HepG2 (cell line): ENCODE measurements around the gene GPX1. TPM values are rescaled to one million over a fixed set of nuclear protein-coding genes. Genes with fewer than 3 reads are reported as not detected.

ENCODE experiments used
- AGO1 ChIP-seq: fragments of 200-400 bp; formaldehyde crosslinking; IDR thresholded peaks from 2 replicates; pipeline ENCODE4 v1.6.1; 2017; ENCODE audit warnings: mild to moderate bottlenecking, low read depth, low read length, moderate library complexity; ENCODE audit not compliant: poor library complexity, severe bottlenecking
- CREM ChIP-seq, 2 experiments: sonication (generic) in 1 of 2; formaldehyde crosslinking in 1 of 2; IDR thresholded peaks; 2 replicates each; pipeline versions ENCODE4 v1.4.0 to v1.6.1; 2016 to 2020; ENCODE audit warnings: antibody characterized with exemption in 1 of 2, mild to moderate bottlenecking in 1 of 2, missing genetic modification reagents in 1 of 2
- DPF2 ChIP-seq: sonication (generic); formaldehyde crosslinking; IDR thresholded peaks from 2 replicates; pipeline ENCODE4 v1.4.0; 2020; ENCODE audit warnings: mild to moderate bottlenecking, low read depth, missing genetic modification reagents, borderline replicate concordance
- GTF2F1 ChIP-seq: fragments of 150-350 bp; IDR thresholded peaks from 2 replicates; pipeline ENCODE4 v1.6.1; 2014; ENCODE audit warnings: low read length
- IKZF1 ChIP-seq: fragments of 450-650 bp; IDR thresholded peaks from 2 replicates; pipeline ENCODE4 v1.7.1; 2016
- RORA ChIP-seq: sonication (generic); formaldehyde crosslinking; IDR thresholded peaks from 2 replicates; pipeline ENCODE4 v1.5.0; 2020; ENCODE audit warnings: mild to moderate bottlenecking, missing genetic modification reagents, moderate library complexity
- SCMH1 ChIP-seq: sonication (generic); formaldehyde crosslinking; IDR thresholded peaks from 2 replicates; pipeline ENCODE4 v1.9.0; 2021; ENCODE audit warnings: missing genetic modification reagents, mild to moderate bottlenecking, borderline replicate concordance
- SMAD3 ChIP-seq: sonication (generic); formaldehyde crosslinking; IDR thresholded peaks from 2 replicates; pipeline ENCODE4 v1.4.0; 2020; ENCODE audit warnings: missing genetic modification reagents
- SOX5 ChIP-seq: IDR thresholded peaks from 2 replicates; pipeline ENCODE4 v1.6.1; 2016; ENCODE audit warnings: borderline replicate concordance
- TBP ChIP-seq: sonication (generic); formaldehyde crosslinking; IDR thresholded peaks from 2 replicates; pipeline ENCODE4 v1.5.0; 2020; ENCODE audit warnings: missing genetic modification reagents
- TBX3 ChIP-seq: fragments of 450-650 bp; IDR thresholded peaks from 2 replicates; pipeline ENCODE4 v1.6.1; 2017; ENCODE audit warnings: antibody characterized with exemption, mild to moderate bottlenecking, inconsistent platforms, borderline replicate concordance
- ZNF274 ChIP-seq: sonication (generic); formaldehyde crosslinking; IDR thresholded peaks from 2 replicates; pipeline ENCODE4 v1.5.1; 2020; ENCODE audit warnings: mild to moderate bottlenecking, missing genetic modification reagents
- ZNF34 ChIP-seq: sonication (generic); formaldehyde crosslinking; IDR thresholded peaks from 2 replicates; pipeline ENCODE4 v1.4.0; 2020; ENCODE audit warnings: mild to moderate bottlenecking, missing genetic modification reagents, borderline replicate concordance
- ZNF558 ChIP-seq: sonication (generic); formaldehyde crosslinking; IDR thresholded peaks from 2 replicates; pipeline ENCODE4 v1.9.0; 2022; ENCODE audit warnings: mild to moderate bottlenecking, missing genetic modification reagents, borderline replicate concordance
- ZNF598 ChIP-seq: sonication (generic); formaldehyde crosslinking; IDR thresholded peaks from 2 replicates; pipeline ENCODE4 v1.5.1; 2020; ENCODE audit warnings: mild to moderate bottlenecking, missing genetic modification reagents, borderline replicate concordance
- ZNF607 ChIP-seq: sonication (generic); formaldehyde crosslinking; IDR thresholded peaks from 2 replicates; pipeline ENCODE4 v1.5.1; 2020; ENCODE audit warnings: missing genetic modification reagents, mild to moderate bottlenecking, borderline replicate concordance
- ZSCAN31 ChIP-seq: sonication (generic); formaldehyde crosslinking; IDR thresholded peaks from 2 replicates; pipeline ENCODE4 v1.5.0; 2020; ENCODE audit warnings: low read depth, mild to moderate bottlenecking, missing genetic modification reagents
- ZZZ3 ChIP-seq: sonication (generic); formaldehyde crosslinking; IDR thresholded peaks from 2 replicates; pipeline ENCODE4 v1.4.0; 2020; ENCODE audit warnings: missing genetic modification reagents, mild to moderate bottlenecking, borderline replicate concordance
- polyA plus RNA-seq, 8 experiments: library from polyadenylated mRNA; depleted of rRNA in 3 of 8; stranded (reverse) in 7 of 8; unstranded in 1 of 8; fragments of >200 nt; fragmentation: Illumina TruSeq in 4 of 8; extraction: Trizol in 4 of 8; gene quantifications; 2 replicates each; pipeline versions ENCODE4 v1.2.1 to v1.2.3, GENCODE V29; 2011 to 2016; ENCODE audit warnings: low read depth in 4 of 8, missing spikeins in 1 of 8, mixed read lengths in 1 of 8; ENCODE audit not compliant: insufficient read depth in 1 of 8
- total RNA-seq, 5 experiments: library from RNA; depleted of rRNA; stranded (reverse); fragments of >200 nt; fragmentation: Illumina TruSeq; extraction: Trizol; gene quantifications; 2 replicates each; pipeline ENCODE4 v1.2.3, GENCODE V29; 2016; ENCODE audit warnings: low read depth in 1 of 5
- TF ChIP-seq, protein P1 (sequence below): sonication (generic); formaldehyde crosslinking; IDR thresholded peaks from 2 replicates; pipeline ENCODE4 v1.8.1; 2023; ENCODE audit warnings: missing genetic modification reagents, mild to moderate bottlenecking, borderline replicate concordance
- TF ChIP-seq, protein P2 (sequence below): sonication (generic); formaldehyde crosslinking; IDR thresholded peaks from 2 replicates; pipeline ENCODE4 v1.5.0; 2020; ENCODE audit warnings: missing genetic modification reagents
- TF ChIP-seq, protein P3 (sequence below): sonication (generic); formaldehyde crosslinking; IDR thresholded peaks from 2 replicates; pipeline ENCODE4 v1.5.0; 2020; ENCODE audit warnings: mild to moderate bottlenecking, missing genetic modification reagents, borderline replicate concordance

The GPX1 gene
- total and polyA plus RNA-seq, 2 of the 13 experiments (the other 11 are each of a cell fraction or from before 2014, with no cell fraction given): 149 to 168 TPM

DNA sequence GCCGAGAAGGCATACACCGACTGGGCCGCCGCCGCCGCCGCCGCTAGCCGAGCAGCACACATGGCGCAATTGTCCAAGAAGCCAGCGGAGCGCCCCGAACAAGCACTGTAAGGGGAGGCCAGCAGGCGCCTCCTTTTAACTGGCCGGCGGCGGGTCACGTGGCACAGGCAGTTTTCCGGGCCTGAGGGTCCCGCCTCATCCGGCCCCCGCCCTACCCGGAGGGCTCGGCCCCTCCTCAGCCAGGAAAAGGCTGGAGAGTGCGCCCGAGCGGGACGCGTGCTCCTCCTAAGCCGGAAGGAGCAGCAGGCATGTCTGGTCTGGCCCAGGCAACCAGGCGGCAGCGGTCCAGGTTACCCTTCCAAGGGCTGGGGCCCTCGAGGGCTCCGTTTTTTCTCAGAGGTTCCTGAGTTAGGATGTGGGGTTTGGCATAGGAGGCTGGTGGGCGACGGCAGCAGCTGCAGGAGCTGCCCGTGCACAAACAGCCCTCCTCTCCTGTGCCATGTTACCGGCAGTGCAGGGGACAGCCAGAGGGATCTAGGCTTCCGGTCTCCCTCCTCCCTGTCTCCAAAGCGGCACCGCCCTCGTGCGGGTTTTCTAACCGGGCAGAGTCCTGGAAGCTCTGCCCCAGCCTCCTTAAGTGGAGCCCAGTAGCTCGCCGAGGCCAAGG is at the start of gene GPX1 (continued):
- peak; percentile 88 for TF ChIP-seq ZSCAN31 (CRISPR knock-in tag)
- no peak for TF ChIP-seq CREM (IDR thresholded peaks at IDR 0.05)
- TF ChIP-seq CREM (CRISPR knock-in tag; IDR thresholded peaks at IDR 0.05): no peak
- 0 out of 2 replicates have a peak, but pooled peaks have one; percentile 3 for TF ChIP-seq GTF2F1
- TF ChIP-seq IKZF1: no peak
- TF ChIP-seq ZNF598 (CRISPR knock-in tag): no peak; the same call in 1 of the 2 replicates
- TF ChIP-seq RORA (CRISPR knock-in tag): no peak
- TF ChIP-seq, protein P1, sequence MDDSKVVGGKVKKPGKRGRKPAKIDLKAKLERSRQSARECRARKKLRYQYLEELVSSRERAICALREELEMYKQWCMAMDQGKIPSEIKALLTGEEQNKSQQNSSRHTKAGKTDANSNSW: no peak
- TF ChIP-seq TBX3: no peak
- no peak for TF ChIP-seq SCMH1 (CRISPR knock-in tag)
- TF ChIP-seq SOX5: peak; percentile 70
- peak; percentile 90 for TF ChIP-seq ZNF607 (CRISPR knock-in tag)
- no peak for TF ChIP-seq ZNF34 (CRISPR knock-in tag)
- TF ChIP-seq ZNF274 (CRISPR knock-in tag): no peak; the same call in 1 of the 2 replicates
- TF ChIP-seq, protein P2, sequence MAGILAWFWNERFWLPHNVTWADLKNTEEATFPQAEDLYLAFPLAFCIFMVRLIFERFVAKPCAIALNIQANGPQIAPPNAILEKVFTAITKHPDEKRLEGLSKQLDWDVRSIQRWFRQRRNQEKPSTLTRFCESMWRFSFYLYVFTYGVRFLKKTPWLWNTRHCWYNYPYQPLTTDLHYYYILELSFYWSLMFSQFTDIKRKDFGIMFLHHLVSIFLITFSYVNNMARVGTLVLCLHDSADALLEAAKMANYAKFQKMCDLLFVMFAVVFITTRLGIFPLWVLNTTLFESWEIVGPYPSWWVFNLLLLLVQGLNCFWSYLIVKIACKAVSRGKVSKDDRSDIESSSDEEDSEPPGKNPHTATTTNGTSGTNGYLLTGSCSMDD (CRISPR knock-in tag): no peak
- TF ChIP-seq ZZZ3 (CRISPR knock-in tag): 0 out of 2 replicates have a peak, but pooled peaks have one; percentile 58
- TF ChIP-seq DPF2 (CRISPR knock-in tag): no peak
- TF ChIP-seq TBP (CRISPR knock-in tag): no peak
- TF ChIP-seq, protein P3, sequence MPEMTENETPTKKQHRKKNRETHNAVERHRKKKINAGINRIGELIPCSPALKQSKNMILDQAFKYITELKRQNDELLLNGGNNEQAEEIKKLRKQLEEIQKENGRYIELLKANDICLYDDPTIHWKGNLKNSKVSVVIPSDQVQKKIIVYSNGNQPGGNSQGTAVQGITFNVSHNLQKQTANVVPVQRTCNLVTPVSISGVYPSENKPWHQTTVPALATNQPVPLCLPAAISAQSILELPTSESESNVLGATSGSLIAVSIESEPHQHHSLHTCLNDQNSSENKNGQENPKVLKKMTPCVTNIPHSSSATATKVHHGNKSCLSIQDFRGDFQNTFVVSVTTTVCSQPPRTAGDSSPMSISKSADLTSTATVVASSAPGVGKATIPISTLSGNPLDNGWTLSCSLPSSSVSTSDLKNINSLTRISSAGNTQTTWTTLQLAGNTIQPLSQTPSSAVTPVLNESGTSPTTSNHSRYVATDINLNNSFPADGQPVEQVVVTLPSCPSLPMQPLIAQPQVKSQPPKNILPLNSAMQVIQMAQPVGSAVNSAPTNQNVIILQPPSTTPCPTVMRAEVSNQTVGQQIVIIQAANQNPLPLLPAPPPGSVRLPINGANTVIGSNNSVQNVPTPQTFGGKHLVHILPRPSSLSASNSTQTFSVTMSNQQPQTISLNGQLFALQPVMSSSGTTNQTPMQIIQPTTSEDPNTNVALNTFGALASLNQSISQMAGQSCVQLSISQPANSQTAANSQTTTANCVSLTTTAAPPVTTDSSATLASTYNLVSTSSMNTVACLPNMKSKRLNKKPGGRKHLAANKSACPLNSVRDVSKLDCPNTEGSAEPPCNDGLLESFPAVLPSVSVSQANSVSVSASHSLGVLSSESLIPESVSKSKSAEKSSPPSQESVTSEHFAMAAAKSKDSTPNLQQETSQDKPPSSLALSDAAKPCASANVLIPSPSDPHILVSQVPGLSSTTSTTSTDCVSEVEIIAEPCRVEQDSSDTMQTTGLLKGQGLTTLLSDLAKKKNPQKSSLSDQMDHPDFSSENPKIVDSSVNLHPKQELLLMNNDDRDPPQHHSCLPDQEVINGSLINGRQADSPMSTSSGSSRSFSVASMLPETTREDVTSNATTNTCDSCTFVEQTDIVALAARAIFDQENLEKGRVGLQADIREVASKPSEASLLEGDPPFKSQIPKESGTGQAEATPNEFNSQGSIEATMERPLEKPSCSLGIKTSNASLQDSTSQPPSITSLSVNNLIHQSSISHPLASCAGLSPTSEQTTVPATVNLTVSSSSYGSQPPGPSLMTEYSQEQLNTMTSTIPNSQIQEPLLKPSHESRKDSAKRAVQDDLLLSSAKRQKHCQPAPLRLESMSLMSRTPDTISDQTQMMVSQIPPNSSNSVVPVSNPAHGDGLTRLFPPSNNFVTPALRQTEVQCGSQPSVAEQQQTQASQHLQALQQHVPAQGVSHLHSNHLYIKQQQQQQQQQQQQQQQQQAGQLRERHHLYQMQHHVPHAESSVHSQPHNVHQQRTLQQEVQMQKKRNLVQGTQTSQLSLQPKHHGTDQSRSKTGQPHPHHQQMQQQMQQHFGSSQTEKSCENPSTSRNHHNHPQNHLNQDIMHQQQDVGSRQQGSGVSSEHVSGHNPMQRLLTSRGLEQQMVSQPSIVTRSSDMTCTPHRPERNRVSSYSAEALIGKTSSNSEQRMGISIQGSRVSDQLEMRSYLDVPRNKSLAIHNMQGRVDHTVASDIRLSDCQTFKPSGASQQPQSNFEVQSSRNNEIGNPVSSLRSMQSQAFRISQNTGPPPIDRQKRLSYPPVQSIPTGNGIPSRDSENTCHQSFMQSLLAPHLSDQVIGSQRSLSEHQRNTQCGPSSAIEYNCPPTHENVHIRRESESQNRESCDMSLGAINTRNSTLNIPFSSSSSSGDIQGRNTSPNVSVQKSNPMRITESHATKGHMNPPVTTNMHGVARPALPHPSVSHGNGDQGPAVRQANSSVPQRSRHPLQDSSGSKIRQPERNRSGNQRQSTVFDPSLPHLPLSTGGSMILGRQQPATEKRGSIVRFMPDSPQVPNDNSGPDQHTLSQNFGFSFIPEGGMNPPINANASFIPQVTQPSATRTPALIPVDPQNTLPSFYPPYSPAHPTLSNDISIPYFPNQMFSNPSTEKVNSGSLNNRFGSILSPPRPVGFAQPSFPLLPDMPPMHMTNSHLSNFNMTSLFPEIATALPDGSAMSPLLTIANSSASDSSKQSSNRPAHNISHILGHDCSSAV (CRISPR knock-in tag): peak; percentile 90; the same call in 1 of the 2 replicates
- peak; percentile 89 for TF ChIP-seq ZNF558
- TF ChIP-seq SMAD3 (CRISPR knock-in tag): peak; percentile 91
- TF ChIP-seq AGO1: peak; percentile 78
